Measurements from ENCODE around the gene MORN3. TPM values are rescaled to one million over a fixed set of nuclear protein-coding genes. Genes with fewer than 3 reads are reported as not detected.

Gene MORN3
- total and polyA plus RNA-seq, 9 of the 15 experiments (the other 6 are each of a cell fraction or from before 2014, with no cell fraction given): 0.09 to 0.27 (median 0.20) TPM

DNA sequence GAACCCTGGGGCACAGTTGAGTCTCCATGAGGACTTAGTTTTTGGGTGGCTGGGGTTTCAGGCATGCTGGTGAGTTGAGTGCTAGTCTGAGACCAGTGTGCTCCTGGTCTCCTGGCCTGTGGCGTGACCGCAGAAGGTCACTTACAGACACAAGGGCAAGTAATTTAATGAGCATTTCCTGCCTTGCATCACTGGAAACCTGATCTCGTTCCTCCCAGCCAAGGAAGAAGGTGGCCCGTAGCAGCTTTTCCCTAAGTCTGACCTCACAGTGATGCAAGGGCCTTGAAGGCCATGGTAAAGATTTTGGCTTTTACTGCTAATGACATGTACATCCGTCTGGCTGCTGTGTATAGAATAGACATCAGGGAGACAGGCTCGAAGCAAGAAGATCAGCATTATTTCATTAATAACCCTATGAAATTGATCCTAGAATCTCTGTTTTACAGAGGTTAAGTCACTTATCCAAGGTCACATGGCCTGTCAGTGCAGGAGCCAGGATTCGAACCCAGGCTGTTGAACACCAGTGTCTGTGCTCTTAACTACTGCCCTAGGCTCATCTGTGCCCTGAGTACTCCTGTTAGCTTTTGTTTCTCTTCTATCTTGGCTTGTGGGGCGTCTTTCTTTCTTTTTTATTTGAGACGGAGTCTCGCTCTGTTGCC, 47.7 kb upstream of the MORN3 start (continued):
- TF ChIP-seq, protein P1, sequence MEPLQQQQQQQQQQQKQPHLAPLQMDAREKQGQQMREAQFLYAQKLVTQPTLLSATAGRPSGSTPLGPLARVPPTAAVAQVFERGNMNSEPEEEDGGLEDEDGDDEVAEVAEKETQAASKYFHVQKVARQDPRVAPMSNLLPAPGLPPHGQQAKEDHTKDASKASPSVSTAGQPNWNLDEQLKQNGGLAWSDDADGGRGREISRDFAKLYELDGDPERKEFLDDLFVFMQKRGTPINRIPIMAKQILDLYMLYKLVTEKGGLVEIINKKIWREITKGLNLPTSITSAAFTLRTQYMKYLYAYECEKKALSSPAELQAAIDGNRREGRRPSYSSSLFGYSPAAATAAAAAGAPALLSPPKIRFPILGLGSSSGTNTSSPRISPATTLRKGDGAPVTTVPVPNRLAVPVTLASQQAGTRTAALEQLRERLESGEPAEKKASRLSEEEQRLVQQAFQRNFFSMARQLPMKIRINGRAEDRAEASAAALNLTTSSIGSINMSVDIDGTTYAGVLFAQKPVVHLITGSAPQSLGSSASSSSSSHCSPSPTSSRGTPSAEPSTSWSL (CRISPR knock-in tag; IDR thresholded peaks at IDR 0.05; ENCODE audit: borderline replicate concordance): 0 out of 2 replicates have a peak, but pooled peaks have one; percentile 39
- peak; percentile 75 for TF ChIP-seq GABPA (tag; conservative IDR thresholded peaks at IDR 0.05; ENCODE audit: low read depth)
- no peak for TF ChIP-seq ZFX (CRISPR knock-in tag; IDR thresholded peaks at IDR 0.05)
- TF ChIP-seq, protein P2, sequence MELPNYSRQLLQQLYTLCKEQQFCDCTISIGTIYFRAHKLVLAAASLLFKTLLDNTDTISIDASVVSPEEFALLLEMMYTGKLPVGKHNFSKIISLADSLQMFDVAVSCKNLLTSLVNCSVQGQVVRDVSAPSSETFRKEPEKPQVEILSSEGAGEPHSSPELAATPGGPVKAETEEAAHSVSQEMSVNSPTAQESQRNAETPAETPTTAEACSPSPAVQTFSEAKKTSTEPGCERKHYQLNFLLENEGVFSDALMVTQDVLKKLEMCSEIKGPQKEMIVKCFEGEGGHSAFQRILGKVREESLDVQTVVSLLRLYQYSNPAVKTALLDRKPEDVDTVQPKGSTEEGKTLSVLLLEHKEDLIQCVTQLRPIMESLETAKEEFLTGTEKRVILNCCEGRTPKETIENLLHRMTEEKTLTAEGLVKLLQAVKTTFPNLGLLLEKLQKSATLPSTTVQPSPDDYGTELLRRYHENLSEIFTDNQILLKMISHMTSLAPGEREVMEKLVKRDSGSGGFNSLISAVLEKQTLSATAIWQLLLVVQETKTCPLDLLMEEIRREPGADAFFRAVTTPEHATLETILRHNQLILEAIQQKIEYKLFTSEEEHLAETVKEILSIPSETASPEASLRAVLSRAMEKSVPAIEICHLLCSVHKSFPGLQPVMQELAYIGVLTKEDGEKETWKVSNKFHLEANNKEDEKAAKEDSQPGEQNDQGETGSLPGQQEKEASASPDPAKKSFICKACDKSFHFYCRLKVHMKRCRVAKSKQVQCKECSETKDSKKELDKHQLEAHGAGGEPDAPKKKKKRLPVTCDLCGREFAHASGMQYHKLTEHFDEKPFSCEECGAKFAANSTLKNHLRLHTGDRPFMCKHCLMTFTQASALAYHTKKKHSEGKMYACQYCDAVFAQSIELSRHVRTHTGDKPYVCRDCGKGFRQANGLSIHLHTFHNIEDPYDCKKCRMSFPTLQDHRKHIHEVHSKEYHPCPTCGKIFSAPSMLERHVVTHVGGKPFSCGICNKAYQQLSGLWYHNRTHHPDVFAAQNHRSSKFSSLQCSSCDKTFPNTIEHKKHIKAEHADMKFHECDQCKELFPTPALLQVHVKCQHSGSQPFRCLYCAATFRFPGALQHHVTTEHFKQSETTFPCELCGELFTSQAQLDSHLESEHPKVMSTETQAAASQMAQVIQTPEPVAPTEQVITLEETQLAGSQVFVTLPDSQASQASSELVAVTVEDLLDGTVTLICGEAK (IDR thresholded peaks at IDR 0.05): peak; percentile 19; the same call in 1 of the 2 replicates
- TF ChIP-seq, protein P2 (CRISPR knock-in tag; IDR thresholded peaks at IDR 0.05): no peak
- TF ChIP-seq, protein P3, sequence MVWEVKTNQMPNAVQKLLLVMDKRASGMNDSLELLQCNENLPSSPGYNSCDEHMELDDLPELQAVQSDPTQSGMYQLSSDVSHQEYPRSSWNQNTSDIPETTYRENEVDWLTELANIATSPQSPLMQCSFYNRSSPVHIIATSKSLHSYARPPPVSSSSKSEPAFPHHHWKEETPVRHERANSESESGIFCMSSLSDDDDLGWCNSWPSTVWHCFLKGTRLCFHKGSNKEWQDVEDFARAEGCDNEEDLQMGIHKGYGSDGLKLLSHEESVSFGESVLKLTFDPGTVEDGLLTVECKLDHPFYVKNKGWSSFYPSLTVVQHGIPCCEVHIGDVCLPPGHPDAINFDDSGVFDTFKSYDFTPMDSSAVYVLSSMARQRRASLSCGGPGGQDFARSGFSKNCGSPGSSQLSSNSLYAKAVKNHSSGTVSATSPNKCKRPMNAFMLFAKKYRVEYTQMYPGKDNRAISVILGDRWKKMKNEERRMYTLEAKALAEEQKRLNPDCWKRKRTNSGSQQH (CRISPR knock-in tag; IDR thresholded peaks at IDR 0.05): 0 out of 2 replicates have a peak, but pooled peaks have one; percentile 33
- TF ChIP-seq, protein P4, sequence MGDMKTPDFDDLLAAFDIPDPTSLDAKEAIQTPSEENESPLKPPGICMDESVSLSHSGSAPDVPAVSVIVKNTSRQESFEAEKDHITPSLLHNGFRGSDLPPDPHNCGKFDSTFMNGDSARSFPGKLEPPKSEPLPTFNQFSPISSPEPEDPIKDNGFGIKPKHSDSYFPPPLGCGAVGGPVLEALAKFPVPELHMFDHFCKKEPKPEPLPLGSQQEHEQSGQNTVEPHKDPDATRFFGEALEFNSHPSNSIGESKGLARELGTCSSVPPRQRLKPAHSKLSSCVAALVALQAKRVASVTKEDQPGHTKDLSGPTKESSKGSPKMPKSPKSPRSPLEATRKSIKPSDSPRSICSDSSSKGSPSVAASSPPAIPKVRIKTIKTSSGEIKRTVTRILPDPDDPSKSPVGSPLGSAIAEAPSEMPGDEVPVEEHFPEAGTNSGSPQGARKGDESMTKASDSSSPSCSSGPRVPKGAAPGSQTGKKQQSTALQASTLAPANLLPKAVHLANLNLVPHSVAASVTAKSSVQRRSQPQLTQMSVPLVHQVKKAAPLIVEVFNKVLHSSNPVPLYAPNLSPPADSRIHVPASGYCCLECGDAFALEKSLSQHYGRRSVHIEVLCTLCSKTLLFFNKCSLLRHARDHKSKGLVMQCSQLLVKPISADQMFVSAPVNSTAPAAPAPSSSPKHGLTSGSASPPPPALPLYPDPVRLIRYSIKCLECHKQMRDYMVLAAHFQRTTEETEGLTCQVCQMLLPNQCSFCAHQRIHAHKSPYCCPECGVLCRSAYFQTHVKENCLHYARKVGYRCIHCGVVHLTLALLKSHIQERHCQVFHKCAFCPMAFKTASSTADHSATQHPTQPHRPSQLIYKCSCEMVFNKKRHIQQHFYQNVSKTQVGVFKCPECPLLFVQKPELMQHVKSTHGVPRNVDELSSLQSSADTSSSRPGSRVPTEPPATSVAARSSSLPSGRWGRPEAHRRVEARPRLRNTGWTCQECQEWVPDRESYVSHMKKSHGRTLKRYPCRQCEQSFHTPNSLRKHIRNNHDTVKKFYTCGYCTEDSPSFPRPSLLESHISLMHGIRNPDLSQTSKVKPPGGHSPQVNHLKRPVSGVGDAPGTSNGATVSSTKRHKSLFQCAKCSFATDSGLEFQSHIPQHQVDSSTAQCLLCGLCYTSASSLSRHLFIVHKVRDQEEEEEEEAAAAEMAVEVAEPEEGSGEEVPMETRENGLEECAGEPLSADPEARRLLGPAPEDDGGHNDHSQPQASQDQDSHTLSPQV (IDR thresholded peaks at IDR 0.05): peak; percentile 62
- TF ChIP-seq JUND (IDR thresholded peaks at IDR 0.05; ENCODE audit: borderline replicate concordance, low read depth, low read length): peak; percentile 73; the same call in 1 of the 2 replicates
- no peak; the same call in 2 of the 3 replicates for TF ChIP-seq JUND (tag; IDR thresholded peaks at IDR 0.05; ENCODE audit: borderline replicate concordance, low read depth, low read length)
